ENCODE results near the gene EN2.

GRCh38 chr7:155493744-155494538, 36.0 kb downstream of the EN2 start:
- TF ChIP-seq CTCF (IDR thresholded peaks at IDR 0.05): no peak
- no peak for TF ChIP-seq ZFX (IDR thresholded peaks at IDR 0.05; ENCODE audit: borderline replicate concordance)
